Mesendoderm (in vitro differentiated cells): ENCODE results near the gene KANK4.

ENCODE experiments used
- DNase-seq: peaks from one replicate; pipeline ENCODE4 v3.0.0; 2013
- H2AK5ac ChIP-seq: 2 replicates; pipeline ENCODE4 v1.6.1; 2013; ENCODE audit warnings: low read length, inconsistent platforms
- H2BK120ac ChIP-seq: 2 replicates; pipeline ENCODE4 v1.6.1; 2013; ENCODE audit warnings: low read depth, mild to moderate bottlenecking, low read length, moderate library complexity, mixed read lengths
- H2BK15ac ChIP-seq: replicated peaks from 2 replicates; pipeline ENCODE4 v1.6.1; 2013; ENCODE audit warnings: low read depth, mild to moderate bottlenecking, moderate library complexity
- H2BK5ac ChIP-seq: 2 replicates; pipeline ENCODE4 v1.6.1; 2013; ENCODE audit warnings: low read length, inconsistent platforms
- H3K18ac ChIP-seq: 2 replicates; pipeline ENCODE4 v1.6.1; 2013; ENCODE audit warnings: mild to moderate bottlenecking, low read length, mixed read lengths
- H3K23ac ChIP-seq: one replicate; pipeline ENCODE4 v1.6.1; 2013; ENCODE audit warnings: low read length
- H3K27ac ChIP-seq: 2 replicates; pipeline ENCODE4 v1.5.1; 2013; ENCODE audit warnings: low read depth, mild to moderate bottlenecking, inconsistent platforms, low read length, moderate library complexity
- H3K27me3 ChIP-seq: 2 replicates; pipeline ENCODE4 v1.6.1; 2013; ENCODE audit warnings: low read length, control low read depth, mild to moderate bottlenecking, inconsistent platforms; ENCODE audit not compliant: insufficient read depth, poor library complexity
- H3K36me3 ChIP-seq: 2 replicates; pipeline ENCODE4 v1.6.1; 2013; ENCODE audit warnings: low read length, inconsistent platforms; ENCODE audit not compliant: control insufficient read depth, insufficient read depth
- H3K4ac ChIP-seq: one replicate; pipeline ENCODE4 v1.6.1; 2013; ENCODE audit warnings: low read depth, mild to moderate bottlenecking, low read length, moderate library complexity
- H3K4me1 ChIP-seq: 2 replicates; pipeline ENCODE4 v1.6.1; 2013; ENCODE audit warnings: low read depth, low read length, inconsistent platforms; ENCODE audit not compliant: control insufficient read depth
- H3K4me2 ChIP-seq: 2 replicates; pipeline ENCODE4 v1.6.1; 2013; ENCODE audit warnings: low read length
- H3K4me3 ChIP-seq: 2 replicates; pipeline ENCODE4 v1.5.1; 2013; ENCODE audit warnings: mild to moderate bottlenecking, low read length
- H3K56ac ChIP-seq: one replicate; pipeline ENCODE4 v1.6.1; 2013; ENCODE audit warnings: low read length
- H3K79me1 ChIP-seq: 2 replicates; pipeline ENCODE4 v1.6.1; 2013; ENCODE audit warnings: low read length, inconsistent platforms
- H3K79me2 ChIP-seq: 2 replicates; pipeline ENCODE4 v1.6.1; 2013; ENCODE audit warnings: mild to moderate bottlenecking, low read length; ENCODE audit not compliant: control insufficient read depth, insufficient read depth
- H3K9ac ChIP-seq: 2 replicates; pipeline ENCODE4 v1.6.1; 2013; ENCODE audit warnings: low read length, inconsistent platforms
- H4K5ac ChIP-seq: one replicate; pipeline ENCODE4 v1.6.1; 2013; ENCODE audit warnings: low read length
- H4K8ac ChIP-seq: one replicate; pipeline ENCODE4 v1.6.1; 2013; ENCODE audit warnings: low read depth, mild to moderate bottlenecking, control low read depth, low read length, moderate library complexity
- WGBS: extraction: QIAGEN DNeasy Blood & Tissue Kit; methylation state at CpG from one replicate; pipeline ENCODE4 v1.1.7; 2013; ENCODE audit warnings: low lambda C conversion rate, missing lambda C conversion rate; ENCODE audit not compliant: insufficient coverage; ENCODE audit errors: extremely low coverage; 5-methylcytosine and 5-hydroxymethylcytosine counted together

KANK4 gene

GRCh38 chr1:62237361-62237760, 81.9 kb downstream of the KANK4 start:
- H3K4me2 ChIP-seq: no peak overlapping the region

GRCh38 chr1:62235576-62235975, 83.7 kb downstream of the KANK4 start:
- Histone ChIP-seq H3K79me1 (no peaks in the 10 kb centered on the region), H2BK120ac (no peak overlapping the region), H2BK5ac (no peak overlapping the region), H3K56ac (no peak overlapping the region), H3K4me3 (no peak overlapping the region), H3K36me3 (peaks cover 1% of the 10 kb centered on the region), H3K18ac (no peak overlapping the region), H3K4ac (no peak overlapping the region), H3K4me2 (no peak overlapping the region), H4K5ac (no peak overlapping the region), H3K79me2 (no peaks in the 10 kb centered on the region), H3K27ac (no peak overlapping the region), H2AK5ac (no peak overlapping the region), H4K8ac (no peak overlapping the region), H3K27me3 (no peaks in the 10 kb centered on the region), H3K9ac (no peak overlapping the region), H2BK15ac (no peak overlapping the region), H3K4me1 (peaks cover 5% of the 10 kb centered on the region), H3K23ac (no peak overlapping the region)
- WGBS: no CpG with 5 or more reads among the region's 2 CpGs
- no peak for DNase-seq

More at GRCh38 chr1:62237361-62237760, 81.9 kb downstream of the KANK4 start:
- no peak overlapping the region for H2BK120ac ChIP-seq
- no peak overlapping the region for H2BK15ac ChIP-seq
- no peak overlapping the region for H2BK5ac ChIP-seq
- H4K8ac ChIP-seq: no peak overlapping the region
- H3K9ac ChIP-seq: no peak overlapping the region
- no CpG with 5 or more reads among the region's 4 CpGs for WGBS
- no peak for DNase-seq
- H3K27me3 ChIP-seq: no peaks in the 10 kb centered on the region
- no peaks in the 10 kb centered on the region for H3K36me3 ChIP-seq
- H4K5ac ChIP-seq: no peak overlapping the region
- no peak overlapping the region for H3K4ac ChIP-seq
- H3K27ac ChIP-seq: no peak overlapping the region
- H3K79me1 ChIP-seq: no peaks in the 10 kb centered on the region
- H3K79me2 ChIP-seq: no peaks in the 10 kb centered on the region
- no peak overlapping the region for H3K18ac ChIP-seq
- H3K56ac ChIP-seq: no peak overlapping the region
- H3K4me1 ChIP-seq: no peaks in the 10 kb centered on the region
- no peak overlapping the region for H3K4me3 ChIP-seq
- H2AK5ac ChIP-seq: no peak overlapping the region
- no peak overlapping the region for H3K23ac ChIP-seq

GRCh38 chr1:62234688-62235087, 84.5 kb downstream of the KANK4 start:
- Histone ChIP-seq H3K79me2 (no peaks in the 10 kb centered on the region), H3K56ac (no peak overlapping the region), H3K4me3 (no peak overlapping the region), H4K5ac (no peak overlapping the region), H3K9ac (no peak overlapping the region), H4K8ac (no peak overlapping the region), H3K36me3 (peaks cover 1% of the 10 kb centered on the region), H2AK5ac (no peak overlapping the region), H2BK120ac (no peak overlapping the region), H3K27me3 (no peaks in the 10 kb centered on the region), H3K23ac (no peak overlapping the region), H2BK5ac (no peak overlapping the region), H3K79me1 (no peaks in the 10 kb centered on the region), H3K27ac (no peak overlapping the region), H3K4me1 (peaks cover 8% of the 10 kb centered on the region), H3K4me2 (no peak overlapping the region), H3K4ac (no peak overlapping the region), H2BK15ac (no peak overlapping the region), H3K18ac (no peak overlapping the region)
- no CpG with 5 or more reads among the region's 6 CpGs for WGBS
- no peak for DNase-seq

GRCh38 chr1:62233926-62234450, 85.2 kb downstream of the KANK4 start:
- no peak overlapping the region for H3K4ac ChIP-seq
- H3K4me2 ChIP-seq: no peak overlapping the region
- H4K5ac ChIP-seq: no peak overlapping the region
- no peak overlapping the region for H3K23ac ChIP-seq
- no peak overlapping the region for H4K8ac ChIP-seq
- H3K36me3 ChIP-seq: peaks cover 1% of the 10 kb centered on the region
- DNase-seq: no peak
- H3K4me1 ChIP-seq: peaks cover 9% of the 10 kb centered on the region
- H3K27me3 ChIP-seq: no peaks in the 10 kb centered on the region
- H2BK15ac ChIP-seq: no peak overlapping the region
- no peak overlapping the region for H3K18ac ChIP-seq
- no peak overlapping the region for H2BK5ac ChIP-seq
- WGBS: no CpG with 5 or more reads among the region's 7 CpGs
- H3K79me2 ChIP-seq: no peaks in the 10 kb centered on the region
- H3K27ac ChIP-seq: no peak overlapping the region
- H2AK5ac ChIP-seq: no peak overlapping the region
- no peak overlapping the region for H3K4me3 ChIP-seq
- no peak overlapping the region for H2BK120ac ChIP-seq
- no peak overlapping the region for H3K56ac ChIP-seq
- no peak overlapping the region for H3K9ac ChIP-seq
- no peaks in the 10 kb centered on the region for H3K79me1 ChIP-seq

- H2BK15ac ChIP-seq: no peak overlapping the region
- H2BK5ac ChIP-seq: no peak overlapping the region
- H3K27ac ChIP-seq: no peak overlapping the region
Measured at GRCh38 chr1:62232871-62233278, 86.4 kb downstream of the KANK4 start.

GRCh38 chr1:62230718-62231117, 88.5 kb downstream of the KANK4 start:
- peak; percentile 66 for DNase-seq
- WGBS: no CpG with 5 or more reads among the region's 5 CpGs
- no peaks in the 10 kb centered on the region for H3K79me1 ChIP-seq

More at GRCh38 chr1:62232871-62233278, 86.4 kb downstream of the KANK4 start:
- Histone ChIP-seq H3K4me1 (peaks cover 12% of the 10 kb centered on the region), H2BK120ac (no peak overlapping the region), H3K18ac (no peak overlapping the region), H3K4ac (no peak overlapping the region), H3K4me3 (no peak overlapping the region), H3K36me3 (peaks cover 6% of the 10 kb centered on the region), H3K56ac (no peak overlapping the region), H2AK5ac (no peak overlapping the region), H3K27me3 (no peaks in the 10 kb centered on the region), H3K9ac (no peak overlapping the region), H3K79me2 (no peaks in the 10 kb centered on the region), H4K5ac (no peak overlapping the region), H3K23ac (no peak overlapping the region), H3K4me2 (no peak overlapping the region), H4K8ac (no peak overlapping the region), H3K79me1 (no peaks in the 10 kb centered on the region)
- no peak for DNase-seq
- no CpG with 5 or more reads among the region's 14 CpGs for WGBS

More at GRCh38 chr1:62230718-62231117, 88.5 kb downstream of the KANK4 start:
- H4K8ac ChIP-seq: no peak overlapping the region
- H3K79me2 ChIP-seq: no peaks in the 10 kb centered on the region
- H3K23ac ChIP-seq: no peak overlapping the region
- no peak overlapping the region for H3K9ac ChIP-seq
- no peak overlapping the region for H3K4me2 ChIP-seq
- no peak overlapping the region for H2BK120ac ChIP-seq
- H3K36me3 ChIP-seq: peaks cover 12% of the 10 kb centered on the region
- no peak overlapping the region for H3K27ac ChIP-seq
- no peak overlapping the region for H3K18ac ChIP-seq
- H2BK5ac ChIP-seq: no peak overlapping the region
- H3K4me3 ChIP-seq: no peak overlapping the region
- no peak overlapping the region for H3K4ac ChIP-seq
- peaks cover 12% of the 10 kb centered on the region for H3K4me1 ChIP-seq
- no peak overlapping the region for H4K5ac ChIP-seq
- H2AK5ac ChIP-seq: no peak overlapping the region
- H3K27me3 ChIP-seq: no peaks in the 10 kb centered on the region
- H2BK15ac ChIP-seq: no peak overlapping the region
- no peak overlapping the region for H3K56ac ChIP-seq
